ENCODE data around the gene CHST8.

Gene CHST8

GRCh38 chr19:33618884-33619283, 2.9 kb upstream of the CHST8 start:
- no peak for TF ChIP-seq CTCF (IDR thresholded peaks at IDR 0.05; ENCODE audit: low read depth, low read length)
- DNase-seq (ENCODE audit: extremely low read depth, low read depth): no peak

DNA sequence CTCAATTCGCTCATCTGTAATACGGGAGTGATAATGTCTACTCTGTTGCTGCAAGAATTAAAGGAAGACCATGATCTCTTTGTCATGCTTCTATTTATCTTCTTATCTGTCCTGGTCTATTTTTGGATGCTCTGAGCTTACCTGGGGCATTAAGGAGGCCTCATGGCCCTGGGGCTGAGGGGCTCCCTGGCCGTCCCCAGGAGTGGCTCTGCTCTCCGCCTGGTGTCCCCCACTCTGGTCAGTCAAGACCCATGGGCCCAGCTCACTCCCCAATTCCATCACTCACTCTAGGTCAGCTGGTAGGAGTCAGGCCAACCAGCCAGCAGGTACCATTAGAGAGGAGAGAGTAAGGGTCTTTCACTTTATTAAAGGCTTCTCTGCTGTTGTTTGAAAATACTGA, 1.1 kb upstream of the CHST8 start:
- no peak for TF ChIP-seq CTCF (IDR thresholded peaks at IDR 0.05; ENCODE audit: low read depth, low read length)
- no peak for DNase-seq (ENCODE audit: extremely low read depth, low read depth)

- no peak for TF ChIP-seq CTCF (IDR thresholded peaks at IDR 0.05; ENCODE audit: low read depth, low read length)
- no peak for DNase-seq (ENCODE audit: extremely low read depth, low read depth)
Observed at GRCh38 chr19:33621065-33621785, 528 bp upstream of the CHST8 start.

DNA sequence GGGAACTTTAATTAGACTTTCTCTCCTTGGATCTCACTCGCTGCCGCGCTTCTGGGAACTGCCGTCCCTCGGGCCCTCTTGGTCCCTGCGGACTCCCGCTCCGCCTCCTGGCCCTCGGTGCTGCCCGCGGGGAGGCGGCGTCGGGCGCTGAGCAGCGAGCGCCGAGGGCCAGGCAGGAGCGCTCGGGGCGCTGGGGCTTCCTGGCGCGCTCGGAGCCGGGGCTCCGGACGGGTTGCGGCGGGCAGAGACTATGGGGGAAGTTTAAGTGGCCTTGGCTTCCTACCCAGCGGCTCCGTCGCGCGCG, 704 bp downstream of the CHST8 start:
- DNase-seq (ENCODE audit: extremely low read depth, low read depth): no peak
- no peak for TF ChIP-seq CTCF (IDR thresholded peaks at IDR 0.05; ENCODE audit: low read depth, low read length)

DNA sequence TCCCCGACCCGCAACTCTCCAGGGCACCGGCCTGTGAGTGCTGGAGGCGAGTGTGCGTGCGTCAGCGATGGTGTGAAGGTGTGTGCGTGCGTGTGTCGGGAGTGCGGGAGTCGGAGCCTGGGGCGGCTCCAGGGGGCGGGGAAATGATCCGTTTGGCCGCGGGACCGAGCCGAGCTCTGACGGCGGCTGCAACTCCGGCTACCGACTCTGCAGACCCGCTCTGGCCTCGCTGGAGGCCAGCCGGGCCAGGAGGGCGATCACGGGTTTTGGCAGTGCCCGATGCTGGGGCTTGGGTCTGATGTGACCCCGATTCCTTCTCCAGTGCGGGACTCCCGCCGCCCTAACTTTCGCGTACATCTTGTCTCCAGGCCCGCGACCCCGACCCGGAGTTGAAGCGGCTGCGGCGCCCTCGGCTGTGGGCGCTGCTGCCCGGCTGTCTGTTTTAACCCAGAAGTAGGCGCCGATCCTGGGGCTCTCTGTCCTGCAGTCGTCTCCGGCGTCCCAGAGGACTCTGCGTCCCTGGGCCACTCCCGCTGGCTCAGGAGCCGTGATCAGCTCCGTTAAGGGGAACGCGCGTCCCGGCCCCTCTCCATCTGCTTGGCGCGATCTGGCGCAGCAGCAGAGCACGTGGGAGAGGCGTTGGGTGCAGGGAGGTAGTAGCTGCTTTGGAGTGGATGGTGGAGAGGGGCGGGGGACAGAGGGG, 1.2 kb downstream of the CHST8 start:
- no peak for DNase-seq (ENCODE audit: extremely low read depth, low read depth)
- no peak for TF ChIP-seq CTCF (IDR thresholded peaks at IDR 0.05; ENCODE audit: low read depth, low read length)

DNA sequence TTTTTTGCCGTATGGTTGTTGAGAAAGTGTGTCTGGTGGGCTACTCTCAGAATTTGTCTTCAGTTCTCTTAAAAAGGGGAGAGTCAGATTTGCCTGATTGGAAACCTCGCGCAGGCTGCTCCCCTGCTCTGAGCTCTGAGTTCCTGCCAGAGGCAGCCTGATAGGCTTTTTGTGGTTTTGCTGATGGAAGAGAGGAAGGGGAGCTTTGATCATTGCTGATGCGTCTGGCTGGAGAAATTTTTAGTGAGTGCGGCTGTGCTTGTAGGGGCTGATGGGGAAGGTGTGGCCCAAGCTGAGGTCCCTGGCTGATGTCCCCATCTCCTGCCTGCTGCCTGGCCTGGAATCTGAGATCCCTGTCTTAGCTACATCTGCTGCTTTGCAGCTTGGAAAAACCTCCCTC, 2.8 kb downstream of the CHST8 start:
- no peak for TF ChIP-seq CTCF (IDR thresholded peaks at IDR 0.05; ENCODE audit: low read depth, low read length)
- DNase-seq (ENCODE audit: extremely low read depth, low read depth): no peak

DNA sequence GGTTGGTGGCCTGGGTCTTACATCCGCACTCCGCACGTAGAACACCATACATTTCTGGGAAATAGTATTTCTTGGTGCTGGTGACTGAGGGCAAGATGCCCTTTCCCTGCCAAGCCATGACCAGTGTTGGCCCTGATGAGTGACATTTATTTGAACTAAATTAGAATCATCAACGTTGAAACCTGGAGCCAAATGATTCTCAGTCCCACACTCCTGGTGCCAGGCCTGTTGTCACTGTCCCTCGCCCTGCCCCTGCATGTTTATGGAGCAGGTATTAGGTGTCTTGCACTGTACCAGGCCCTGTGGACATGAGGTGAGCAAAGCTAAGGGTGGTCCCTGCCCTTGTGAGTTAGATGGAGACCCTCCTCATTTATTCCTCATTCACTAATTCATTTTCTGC, 5.8 kb downstream of the CHST8 start:
- no peak for DNase-seq (ENCODE audit: extremely low read depth, low read depth)
- no peak for TF ChIP-seq CTCF (IDR thresholded peaks at IDR 0.05; ENCODE audit: low read depth, low read length)
